WTC11 (cell line): ENCODE measurements around the gene GOSR2.

ENCODE experiments used
- CBFB ChIP-seq: sonication (generic); formaldehyde crosslinking; IDR thresholded peaks from 2 replicates; pipeline ENCODE4 v1.8.1; 2022; ENCODE audit warnings: mild to moderate bottlenecking, low read depth, missing genetic modification reagents
- CREB1 ChIP-seq: sonication (generic); formaldehyde crosslinking; IDR thresholded peaks from 2 replicates; pipeline ENCODE4 v1.8.0; 2023; ENCODE audit warnings: mild to moderate bottlenecking, missing genetic modification reagents
- E2F1 ChIP-seq: sonication (generic); formaldehyde crosslinking; IDR thresholded peaks from 2 replicates; pipeline ENCODE4 v1.8.0; 2022; ENCODE audit warnings: mild to moderate bottlenecking, missing genetic modification reagents
- E2F4 ChIP-seq: sonication (generic); formaldehyde crosslinking; IDR thresholded peaks from 2 replicates; pipeline ENCODE4 v1.8.1; 2022; ENCODE audit warnings: low read depth, mild to moderate bottlenecking, moderate library complexity, missing genetic modification reagents, borderline replicate concordance
- ELF4 ChIP-seq: sonication (generic); formaldehyde crosslinking; IDR thresholded peaks from 2 replicates; pipeline ENCODE4 v1.8.1; 2022; ENCODE audit warnings: low read depth, mild to moderate bottlenecking, moderate library complexity, missing genetic modification reagents
- FOXJ3 ChIP-seq: sonication (generic); formaldehyde crosslinking; IDR thresholded peaks from 2 replicates; pipeline ENCODE4 v1.9.0; 2021; ENCODE audit warnings: missing genetic modification reagents, mild to moderate bottlenecking, borderline replicate concordance
- MXD4 ChIP-seq: fragments of 250-450 bp; sonication (Bioruptor Pico); IDR thresholded peaks from 2 replicates; pipeline ENCODE4 v1.8.0; 2021; ENCODE audit warnings: mild to moderate bottlenecking, moderate library complexity, borderline replicate concordance
- NR1H2 ChIP-seq: sonication (generic); formaldehyde crosslinking; IDR thresholded peaks from 2 replicates; pipeline ENCODE4 v1.9.0; 2021; ENCODE audit warnings: mild to moderate bottlenecking, moderate library complexity, missing genetic modification reagents
- PREB ChIP-seq: sonication (generic); formaldehyde crosslinking; IDR thresholded peaks from 2 replicates; pipeline ENCODE4 v1.8.1; 2022; ENCODE audit warnings: mild to moderate bottlenecking, missing genetic modification reagents, moderate library complexity, borderline replicate concordance
- USF2 ChIP-seq: sonication (generic); formaldehyde crosslinking; IDR thresholded peaks from 2 replicates; pipeline ENCODE4 v1.8.1; 2023; ENCODE audit warnings: mild to moderate bottlenecking, missing genetic modification reagents, moderate library complexity
- ZNF263 ChIP-seq: sonication (generic); formaldehyde crosslinking; IDR thresholded peaks from 2 replicates; pipeline ENCODE4 v1.8.1; 2022; ENCODE audit warnings: low read depth, mild to moderate bottlenecking, moderate library complexity, missing genetic modification reagents
- TF ChIP-seq, protein P1 (sequence below): fragments of 200-600 bp; IDR thresholded peaks from 2 replicates; pipeline ENCODE4 v1.8.0; 2022; ENCODE audit warnings: antibody characterized with exemption

GRCh38 chr17:46888727-46889126, 34.2 kb upstream of the GOSR2 start:
- no peak for TF ChIP-seq PREB (CRISPR knock-in tag)
- TF ChIP-seq, protein P1, sequence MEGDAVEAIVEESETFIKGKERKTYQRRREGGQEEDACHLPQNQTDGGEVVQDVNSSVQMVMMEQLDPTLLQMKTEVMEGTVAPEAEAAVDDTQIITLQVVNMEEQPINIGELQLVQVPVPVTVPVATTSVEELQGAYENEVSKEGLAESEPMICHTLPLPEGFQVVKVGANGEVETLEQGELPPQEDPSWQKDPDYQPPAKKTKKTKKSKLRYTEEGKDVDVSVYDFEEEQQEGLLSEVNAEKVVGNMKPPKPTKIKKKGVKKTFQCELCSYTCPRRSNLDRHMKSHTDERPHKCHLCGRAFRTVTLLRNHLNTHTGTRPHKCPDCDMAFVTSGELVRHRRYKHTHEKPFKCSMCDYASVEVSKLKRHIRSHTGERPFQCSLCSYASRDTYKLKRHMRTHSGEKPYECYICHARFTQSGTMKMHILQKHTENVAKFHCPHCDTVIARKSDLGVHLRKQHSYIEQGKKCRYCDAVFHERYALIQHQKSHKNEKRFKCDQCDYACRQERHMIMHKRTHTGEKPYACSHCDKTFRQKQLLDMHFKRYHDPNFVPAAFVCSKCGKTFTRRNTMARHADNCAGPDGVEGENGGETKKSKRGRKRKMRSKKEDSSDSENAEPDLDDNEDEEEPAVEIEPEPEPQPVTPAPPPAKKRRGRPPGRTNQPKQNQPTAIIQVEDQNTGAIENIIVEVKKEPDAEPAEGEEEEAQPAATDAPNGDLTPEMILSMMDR: no peak
- TF ChIP-seq USF2 (CRISPR knock-in tag): no peak
- TF ChIP-seq E2F1 (CRISPR knock-in tag): no peak
- no peak for TF ChIP-seq CBFB (CRISPR knock-in tag)
- no peak for TF ChIP-seq ELF4 (CRISPR knock-in tag)
- TF ChIP-seq FOXJ3 (CRISPR knock-in tag): no peak
- no peak for TF ChIP-seq NR1H2
- TF ChIP-seq CREB1 (CRISPR knock-in tag): no peak
- no peak for TF ChIP-seq E2F4 (CRISPR knock-in tag)
- TF ChIP-seq ZNF263 (CRISPR knock-in tag): no peak
- no peak for TF ChIP-seq MXD4 (CRISPR knock-in tag)
